ENCODE measurements around the gene FAM180A. TPM values are rescaled to one million over a fixed set of nuclear protein-coding genes. Genes with fewer than 3 reads are reported as not detected.

Gene FAM180A
- total and polyA plus RNA-seq, 2 of the 8 experiments (the other 6 are each of a cell fraction or from before 2014, with no cell fraction given) = not detected

DNA sequence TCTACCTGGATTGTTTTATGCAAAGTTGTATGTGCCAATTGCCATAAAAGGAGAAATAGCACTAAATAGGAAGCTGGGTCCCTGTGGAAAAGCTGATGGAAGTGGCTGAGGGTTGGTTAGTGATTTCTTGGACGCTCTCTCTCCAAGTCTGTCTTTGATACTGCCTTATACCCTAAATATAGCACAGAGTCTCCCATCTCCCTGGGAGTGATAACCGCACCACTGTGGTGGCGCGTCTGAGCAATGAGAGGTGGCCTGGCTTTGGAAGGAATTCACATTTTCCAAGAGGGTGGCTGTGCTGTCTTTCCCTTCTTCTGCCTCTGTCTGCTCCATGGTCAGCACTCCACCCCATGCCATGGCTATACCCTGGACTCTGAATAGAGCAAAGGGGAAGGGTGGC lies 55.1 kb downstream of the FAM180A start:
- no peak overlapping the region for H4K5ac ChIP-seq (ENCODE audit: insufficient read length, low read depth, low read length)
- no peak overlapping the region for H2BK5ac ChIP-seq (ENCODE audit: low read depth, low read length)
- H2AK5ac ChIP-seq (ENCODE audit: low read depth, low read length) = no peak overlapping the region
- no peaks in the 10 kb centered on the region for H3K79me2 ChIP-seq (ENCODE audit: control insufficient read depth in 1 of 2, insufficient read depth in 2 of 2, low read length in 2 of 2)
- no peak overlapping the region for H2AFZ ChIP-seq (ENCODE audit: low read length)
- H3K36me3 ChIP-seq (ENCODE audit: control insufficient read depth in 2 of 4, insufficient read depth in 4 of 4, low read length in 3 of 4) = peaks cover 0 to 15% (median 4%) of the 10 kb centered on the region in 4 experiments; a peak in 3 of 8 replicates
- WGBS, 2 experiments (ENCODE audit: extremely low coverage in 1 of 2, insufficient coverage in 1 of 2, insufficient read length in 1 of 2, insufficient replicate concordance in 2 of 2, low coverage in 1 of 2, low lambda C conversion rate in 2 of 2, missing lambda C conversion rate in 1 of 2) = 93% methylated on average over 4 of the region's 4 CpGs; no CpG with 5 or more reads in 1 of the 2 experiments
- no peak overlapping the region for H2BK15ac ChIP-seq (ENCODE audit: low read length)
- H3K27ac ChIP-seq (ENCODE audit: low read depth, low read length) = no peak overlapping the region
- H3K79me1 ChIP-seq (ENCODE audit: low read depth, low read length) = no peaks in the 10 kb centered on the region
- no peaks in the 10 kb centered on the region for H4K20me1 ChIP-seq (replicated peaks in 1 of 2; ENCODE audit: control insufficient read depth in 1 of 2, insufficient read depth in 2 of 2, low read length in 2 of 2)
- no peaks in the 10 kb centered on the region for H3K4me1 ChIP-seq (replicated peaks in 1 of 4; ENCODE audit: control insufficient read depth in 3 of 4, insufficient read depth in 4 of 4, low read length in 3 of 4)
- H3K4me2 ChIP-seq (ENCODE audit: insufficient read depth in 1 of 2, low read depth in 2 of 2, low read length in 2 of 2) = no peak overlapping the region
- H3K56ac ChIP-seq (replicated peaks; ENCODE audit: insufficient read length, low read depth, low read length) = no peak overlapping the region
- H3K23ac ChIP-seq (ENCODE audit: insufficient read length) = no peak overlapping the region
- H3K9me3 ChIP-seq (ENCODE audit: insufficient read depth in 2 of 2, low read depth in 1 of 2, low read length in 1 of 2) = no peaks in the 10 kb centered on the region
- POLR2A ChIA-PET (ENCODE audit: partially characterized antibody) = no interaction called here
- FAIRE-seq (no peak), DNase-seq (ENCODE audit: low read depth in 1 of 2, low spot score in 2 of 2) (no peak)
- CTCF ChIA-PET (ENCODE audit: partially characterized antibody) = interaction anchor here (0.9 to 4.8 kb wide), 4 partner anchors 13 to 21 kb away, joined by 3 to 37 read pairs (median 14); no protein-coding TSS in a partner anchor
- H3K18ac ChIP-seq (ENCODE audit: extremely low read depth, low read length) = no peak overlapping the region
- H3K14ac ChIP-seq (ENCODE audit: insufficient read length) = no peak overlapping the region
- H3K27me3 ChIP-seq (replicated peaks in 1 of 4; ENCODE audit: control insufficient read depth in 3 of 4, extremely low read depth in 1 of 4, insufficient read depth in 3 of 4, low read length in 3 of 4) = no peaks in the 10 kb centered on the region
- H2BK120ac ChIP-seq (replicated peaks; ENCODE audit: low read depth, low read length) = no peak overlapping the region
- H3K4me3 ChIP-seq (ENCODE audit: extremely low read depth in 1 of 4, insufficient read depth in 2 of 4, low read depth in 3 of 4, low read length in 4 of 4) = no peak overlapping the region
- H4K91ac ChIP-seq (replicated peaks; ENCODE audit: insufficient read length, low read length) = no peak overlapping the region
- H3K4ac ChIP-seq (replicated peaks; ENCODE audit: insufficient read length, low read depth, low read length) = no peak overlapping the region
- no peak overlapping the region for H3K9ac ChIP-seq (replicated peaks in 1 of 4; ENCODE audit: extremely low read depth in 1 of 4, low read depth in 3 of 4, low read length in 3 of 4)
- no peak overlapping the region for H4K8ac ChIP-seq (ENCODE audit: extremely low read depth, insufficient read depth, low read length)
- no peaks in the 10 kb centered on the region for H3K23me2 ChIP-seq (ENCODE audit: low read depth, low read length)
- H2BK12ac ChIP-seq (ENCODE audit: low read depth, low read length) = no peak overlapping the region
- H2BK20ac ChIP-seq (ENCODE audit: low read length) = no peak overlapping the region
- TF ChIP-seq BACH1 (IDR thresholded peaks at IDR 0.05; ENCODE audit: low read length) = no peak
- TF ChIP-seq POU5F1 (IDR thresholded peaks at IDR 0.05; ENCODE audit: low read depth, low read length) = no peak
- TF ChIP-seq KDM4A (IDR thresholded peaks at IDR 0.05; ENCODE audit: low read depth, low read length, severe bottlenecking) = no peak
- no peak for TF ChIP-seq TCF12 (IDR thresholded peaks at IDR 0.05; ENCODE audit: low read depth, low read length)
- TF ChIP-seq RFX5 (IDR thresholded peaks at IDR 0.05; ENCODE audit: borderline replicate concordance, low read depth, low read length) = no peak
- TF ChIP-seq CHD1 (IDR thresholded peaks at IDR 0.05; ENCODE audit: low read depth, low read length) = no peak
- TF ChIP-seq ZNF274 (IDR thresholded peaks at IDR 0.05; ENCODE audit: borderline replicate concordance, extremely low read depth, low read length) = no peak
- TF ChIP-seq MAX (IDR thresholded peaks at IDR 0.05) = no peak
- TF ChIP-seq TAF7 (optimal IDR thresholded peaks at IDR 0.05; ENCODE audit: borderline replicate concordance, low read depth, low read length) = no peak
- no peak for TF ChIP-seq TAF1 (IDR thresholded peaks at IDR 0.05; ENCODE audit: low read depth, low read length)
- TF ChIP-seq SP4 (IDR thresholded peaks at IDR 0.05; ENCODE audit: low read length) = no peak
- TF ChIP-seq SP1 (IDR thresholded peaks at IDR 0.05; ENCODE audit: low read depth, low read length) = no peak
- no peak for TF ChIP-seq TEAD4 (IDR thresholded peaks at IDR 0.05; ENCODE audit: low read depth, low read length)
- TF ChIP-seq, protein P1, sequence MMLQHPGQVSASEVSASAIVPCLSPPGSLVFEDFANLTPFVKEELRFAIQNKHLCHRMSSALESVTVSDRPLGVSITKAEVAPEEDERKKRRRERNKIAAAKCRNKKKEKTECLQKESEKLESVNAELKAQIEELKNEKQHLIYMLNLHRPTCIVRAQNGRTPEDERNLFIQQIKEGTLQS (IDR thresholded peaks at IDR 0.05; ENCODE audit: insufficient read depth, low read depth, low read length) = no peak
- TF ChIP-seq SUZ12 (IDR thresholded peaks at IDR 0.05; ENCODE audit: low read length) = no peak
- no peak for TF ChIP-seq ASH2L (IDR thresholded peaks at IDR 0.05; ENCODE audit: low read length)
